IMR-90 (cell line): ENCODE measurements around the gene EPN1. TPM values are rescaled to one million over a fixed set of nuclear protein-coding genes. Genes with fewer than 3 reads are reported as not detected.

Experiments
- ATAC-seq: fragments of 200-7000 bp; cut with Tn5 transposase; 2 replicates; pipeline ENCODE4 v1.9.1; 2020; ENCODE audit warnings: low read depth, mild to moderate bottlenecking, moderate library complexity
- BruUV-seq: library from RNA; stranded (reverse); fragments of 400-500 nt; replicated peaks from 2 replicates; lab custom pipeline; 2021; lab: Mats Ljungman, UMichigan
- CTCF ChIA-PET: fragments of 300-600 bp; formaldehyde crosslinking; extraction: SDS; loops from one replicate; lab custom pipeline; 2021; ENCODE audit warnings: antibody characterized with exemption; lab: Yijun Ruan, JAX
- POLR2A ChIA-PET: fragments of 300-600 bp; sonication (Branson Sonifier 250); formaldehyde crosslinking; loops from one replicate; lab custom pipeline; 2022; ENCODE audit warnings: antibody characterized with exemption; ENCODE audit not compliant: unreplicated experiment; lab: Charles Lee
- DNase-seq: peaks from one replicate; pipeline ENCODE4 v3.0.0; 2013
- H2AFZ ChIP-seq: replicated peaks from 2 replicates; pipeline ENCODE3; 2013; ENCODE audit warnings: low read length, mild to moderate bottlenecking; ENCODE audit not compliant: poor library complexity
- H2AK5ac ChIP-seq: 2 replicates; pipeline ENCODE4 v1.6.1; 2013; ENCODE audit warnings: low read depth, low read length, inconsistent platforms
- H2AK9ac ChIP-seq: replicated peaks from 2 replicates; pipeline ENCODE3; 2013; ENCODE audit warnings: mild to moderate bottlenecking, low read depth, low read length, moderate library complexity; ENCODE audit not compliant: poor library complexity
- H2BK120ac ChIP-seq: 2 replicates; pipeline ENCODE4 v1.6.1; 2013; ENCODE audit warnings: low read depth, low read length, inconsistent platforms
- H2BK15ac ChIP-seq: 3 replicates; pipeline ENCODE4 v1.6.1; 2013; ENCODE audit warnings: low read depth, low read length, inconsistent platforms
- H2BK20ac ChIP-seq: 2 replicates; pipeline ENCODE4 v1.6.1; 2013; ENCODE audit warnings: low read depth, mild to moderate bottlenecking, inconsistent platforms, low read length, moderate library complexity
- H2BK5ac ChIP-seq: 2 replicates; pipeline ENCODE4 v1.6.1; 2013; ENCODE audit warnings: mild to moderate bottlenecking, low read depth, low read length, inconsistent platforms; ENCODE audit not compliant: poor library complexity, severe bottlenecking
- H3K14ac ChIP-seq: replicated peaks from 2 replicates; pipeline ENCODE4 v1.6.1; 2013; ENCODE audit warnings: low read depth, low read length, inconsistent platforms
- H3K18ac ChIP-seq: 2 replicates; pipeline ENCODE4 v1.6.1; 2013; ENCODE audit warnings: low read depth, low read length, control low read depth
- H3K23ac ChIP-seq: 2 replicates; pipeline ENCODE4 v1.6.1; 2013; ENCODE audit warnings: low read depth, low read length, inconsistent platforms
- H3K27ac ChIP-seq: 2 replicates; pipeline ENCODE4 v1.5.1; 2013; ENCODE audit warnings: mild to moderate bottlenecking, control low read depth, low read length; ENCODE audit not compliant: insufficient read depth
- H3K27me3 ChIP-seq: 2 replicates; pipeline ENCODE4 v1.6.1; 2013; ENCODE audit warnings: low read length; ENCODE audit not compliant: control insufficient read depth, insufficient read depth
- H3K36me3 ChIP-seq: 2 replicates; pipeline ENCODE4 v1.6.1; 2013; ENCODE audit warnings: low read length, mixed read lengths; ENCODE audit not compliant: control insufficient read depth, insufficient read depth
- H3K4ac ChIP-seq: 2 replicates; pipeline ENCODE4 v1.6.1; 2013; ENCODE audit warnings: low read depth, low read length, inconsistent platforms
- H3K4me1 ChIP-seq: 2 replicates; pipeline ENCODE4 v1.6.1; 2013; ENCODE audit warnings: low read length, mixed read lengths; ENCODE audit not compliant: control insufficient read depth, insufficient read depth
- H3K4me2 ChIP-seq: 2 replicates; pipeline ENCODE4 v1.6.1; 2013; ENCODE audit warnings: low read depth, mild to moderate bottlenecking, control low read depth, low read length, moderate library complexity
- H3K4me3 ChIP-seq: 2 replicates; pipeline ENCODE4 v1.5.1; 2013; ENCODE audit warnings: low read depth, mild to moderate bottlenecking, control low read depth, low read length, moderate library complexity; ENCODE audit not compliant: insufficient read depth
- H3K56ac ChIP-seq: 2 replicates; pipeline ENCODE4 v1.6.1; 2013; ENCODE audit warnings: low read length, inconsistent platforms; ENCODE audit not compliant: insufficient read depth; ENCODE audit errors: extremely low read depth
- H3K79me1 ChIP-seq, 2 experiments: 2 replicates each; pipeline ENCODE4 v1.6.1; 2013; ENCODE audit warnings: low read length in 2 of 2, inconsistent platforms in 1 of 2, low read depth in 1 of 2
- H3K9ac ChIP-seq: 2 replicates; pipeline ENCODE4 v1.6.1; 2013; ENCODE audit warnings: low read depth, low read length, control low read depth
- H3K9me1 ChIP-seq: 2 replicates; pipeline ENCODE4 v1.6.1; 2013; ENCODE audit warnings: low read length, inconsistent platforms; ENCODE audit not compliant: insufficient read depth
- H3K9me3 ChIP-seq: 2 replicates; pipeline ENCODE4 v1.6.1; 2013; ENCODE audit warnings: low read length; ENCODE audit not compliant: control insufficient read depth, insufficient read depth
- H4K20me1 ChIP-seq: 2 replicates; pipeline ENCODE4 v1.6.1; 2013; ENCODE audit warnings: low read length, inconsistent platforms; ENCODE audit not compliant: insufficient read depth
- H4K5ac ChIP-seq: 2 replicates; pipeline ENCODE4 v1.6.1; 2013; ENCODE audit warnings: mild to moderate bottlenecking, low read depth, low read length, control low read depth
- H4K8ac ChIP-seq, 2 experiments: 2 replicates each; pipeline ENCODE4 v1.6.1; 2013; ENCODE audit warnings: low read depth in 2 of 2, low read length in 2 of 2, control low read depth in 1 of 2, inconsistent platforms in 1 of 2
- H4K91ac ChIP-seq: 2 replicates; pipeline ENCODE4 v1.6.1; 2013; ENCODE audit warnings: low read depth, low read length, inconsistent platforms; ENCODE audit not compliant: insufficient read depth
- CEBPB ChIP-seq: IDR thresholded peaks from 2 replicates; pipeline ENCODE4 v1.6.1; 2012; ENCODE audit warnings: low read depth, low read length, improper control_type of control experiment
- RFX5 ChIP-seq: IDR thresholded peaks from 2 replicates; pipeline ENCODE4 v1.8.0; 2012; ENCODE audit warnings: low read depth, mild to moderate bottlenecking, low read length, moderate library complexity
- WGBS, 2 experiments: methylation state at CpG; one replicate each; pipeline versions ENCODE4 v1.1.5 to v1.1.7; 2013; ENCODE audit warnings: missing lambda C conversion rate in 2 of 2; ENCODE audit not compliant: insufficient read length in 1 of 2; ENCODE audit errors: extremely low coverage in 2 of 2; 5-methylcytosine and 5-hydroxymethylcytosine counted together
- dilution Hi-C: fragments of 300-500 bp; cut with HindIII; formaldehyde crosslinking; loops from one replicate; pipeline ENCODE4 v1.14.3; 2018; ENCODE audit warnings: low sequenced_read_pairs; ENCODE audit not compliant: unreplicated experiment
- in situ Hi-C: fragments of 300-500 bp; cut with MboI; formaldehyde crosslinking; loops from 3 replicates; pipeline ENCODE4 v1.14.3; 2019; ENCODE audit warnings: low sequenced_read_pairs, inconsistent platforms, mixed read lengths
- intact Hi-C: fragments of 100-400 bp; cut with micrococcal nuclease; formaldehyde crosslinking; loops from 2 replicates; pipeline ENCODE4 v1.10.0; 2022
- polyA plus RNA-seq, 3 experiments: library from polyadenylated mRNA; depleted of rRNA; stranded (reverse); fragments of >200 nt; gene quantifications; 2 replicates each; pipeline ENCODE4 v1.2.3, GENCODE V29; 2012; ENCODE audit warnings: low replicate concordance in 1 of 3
- total RNA-seq: library from RNA; depleted of rRNA; stranded (reverse); fragments of >200 nt; gene quantifications from 2 replicates; pipeline ENCODE4 v1.2.3, GENCODE V29; 2012

EPN1 gene
- total and polyA plus RNA-seq, 2 of the 4 experiments (the other 2 are of a cell fraction) = 19.0 to 122 TPM

GRCh38 chr19:55679343-55680257 is 4.6 kb downstream of the EPN1 start:
- BruUV-seq = no TSS peak
- Histone ChIP-seq H3K4me3 (no peak overlapping the region), H4K20me1 (peaks cover 69% of the 10 kb centered on the region), H3K9me1 (peaks cover 7% of the 10 kb centered on the region; the same call in 1 of the 2 replicates), H3K36me3 (peaks cover 44% of the 10 kb centered on the region), H2AFZ (peak overlapping the region; percentile 2), H3K4me1 (peaks cover 7% of the 10 kb centered on the region), H3K27me3 (no peaks in the 10 kb centered on the region), H3K27ac (no peak overlapping the region), H2BK20ac (no peak overlapping the region), H4K91ac (no peak overlapping the region), H3K23ac (no peak overlapping the region), H2BK5ac (no peak overlapping the region), H2AK5ac (no peak overlapping the region), H3K4ac (no peak overlapping the region), H3K14ac (no peak overlapping the region), H3K56ac (no peak overlapping the region), H3K79me1 (peaks cover 23 to 74% of the 10 kb centered on the region in 2 experiments), H2AK9ac (no peak overlapping the region), H4K8ac (no peak overlapping the region), H3K4me2 (no peak overlapping the region), H3K9ac (no peak overlapping the region), H2BK120ac (no peak overlapping the region), H3K9me3 (no peaks in the 10 kb centered on the region), H4K5ac (no peak overlapping the region), H2BK15ac (no peak overlapping the region), H3K18ac (no peak overlapping the region)
- in situ Hi-C loops = loop anchor here (25.0 kb wide), 1 partner anchor 458 kb away; the partner anchor contains the start of gene ZNF444
- ChIA-PET POLR2A (no interaction called here), CTCF (no interaction called here)
- WGBS, 2 experiments = 83% methylated on average over 8 of the region's 24 CpGs; no CpG with 5 or more reads in 1 of the 2 experiments
- no peak for ATAC-seq
- dilution Hi-C loops = no loop called here
- TF ChIP-seq CEBPB (peak; percentile 13; the same call in 1 of the 2 replicates), RFX5 (no peak)
- intact Hi-C loops = no loop called here
- DNase-seq = peak; percentile 73
